Measurements from ENCODE around the gene TEX22. TPM values are rescaled to one million over a fixed set of nuclear protein-coding genes. Genes with fewer than 3 reads are reported as not detected.

TEX22 gene
- total RNA-seq, 1 donor from 2014 or later = 4.9 TPM

GRCh38 chr14:105378873-105379685 is 19.3 kb upstream of the TEX22 start:
- no peak overlapping the region for H3K27ac Mint-ChIP-seq (ENCODE audit: unreplicated experiment)

DNA sequence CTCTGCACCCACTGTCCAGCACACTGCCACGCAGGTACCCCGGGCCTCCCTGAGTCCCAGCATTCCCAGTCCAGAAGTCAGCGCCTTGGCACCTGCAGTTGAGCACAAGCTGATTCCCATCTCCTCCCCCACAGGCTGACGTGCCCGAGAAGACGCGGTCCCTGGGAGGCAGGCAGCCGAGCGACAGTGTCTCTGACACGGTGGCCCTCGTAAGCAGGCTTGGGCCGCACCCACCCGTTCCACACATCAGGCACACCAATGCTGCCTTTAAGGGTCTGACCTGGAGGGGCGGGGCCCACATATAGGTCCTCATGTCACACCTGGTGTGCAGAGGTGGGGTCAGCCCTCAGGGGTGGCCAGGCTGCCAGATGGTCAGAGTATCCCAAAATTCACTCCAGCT is 18.4 kb upstream of the TEX22 start:
- peaks cover 6% of the 10 kb centered on the region for H3K36me3 Mint-ChIP-seq (ENCODE audit: unreplicated experiment)
- no peaks in the 10 kb centered on the region for H3K27me3 Mint-ChIP-seq (ENCODE audit: unreplicated experiment)
- no peak overlapping the region for H3K27ac Mint-ChIP-seq (ENCODE audit: unreplicated experiment)
- DNase-seq (ENCODE audit: extremely low spot score, unreplicated experiment) = no peak
- no peak overlapping the region for H3K4me3 Mint-ChIP-seq (ENCODE audit: unreplicated experiment)
- no peaks in the 10 kb centered on the region for H3K4me1 Mint-ChIP-seq (ENCODE audit: unreplicated experiment)
- TF ChIP-seq CTCF (IDR thresholded peaks at IDR 0.05) = no peak
- no peaks in the 10 kb centered on the region for H3K9me3 Mint-ChIP-seq (ENCODE audit: unreplicated experiment)

More at GRCh38 chr14:105378873-105379685, 19.3 kb upstream of the TEX22 start:
- no peak overlapping the region for H3K4me3 Mint-ChIP-seq (ENCODE audit: unreplicated experiment)
- no peaks in the 10 kb centered on the region for H3K9me3 Mint-ChIP-seq (ENCODE audit: unreplicated experiment)
- no peaks in the 10 kb centered on the region for H3K4me1 Mint-ChIP-seq (ENCODE audit: unreplicated experiment)
- no peak for DNase-seq (ENCODE audit: extremely low spot score, unreplicated experiment)
- peaks cover 6% of the 10 kb centered on the region for H3K36me3 Mint-ChIP-seq (ENCODE audit: unreplicated experiment)
- no peaks in the 10 kb centered on the region for H3K27me3 Mint-ChIP-seq (ENCODE audit: unreplicated experiment)
- TF ChIP-seq CTCF (IDR thresholded peaks at IDR 0.05) = no peak

- no peak for TF ChIP-seq CTCF (IDR thresholded peaks at IDR 0.05)
- Mint-ChIP-seq H3K27ac (ENCODE audit: unreplicated experiment) (no peak overlapping the region), H3K4me1 (ENCODE audit: unreplicated experiment) (no peaks in the 10 kb centered on the region), H3K4me3 (ENCODE audit: unreplicated experiment) (no peak overlapping the region), H3K9me3 (ENCODE audit: unreplicated experiment) (no peaks in the 10 kb centered on the region), H3K27me3 (ENCODE audit: unreplicated experiment) (no peaks in the 10 kb centered on the region), H3K36me3 (ENCODE audit: unreplicated experiment) (peaks cover 6% of the 10 kb centered on the region)
- no peak for DNase-seq (ENCODE audit: extremely low spot score, unreplicated experiment)
Measured at GRCh38 chr14:105380756-105381155, 17.6 kb upstream of the TEX22 start.

GRCh38 chr14:105381446-105382342 is 16.6 kb upstream of the TEX22 start:
- no peak for DNase-seq (ENCODE audit: extremely low spot score, unreplicated experiment)
- H3K4me3 Mint-ChIP-seq (ENCODE audit: unreplicated experiment) = no peak overlapping the region
- H3K27me3 Mint-ChIP-seq (ENCODE audit: unreplicated experiment) = no peaks in the 10 kb centered on the region
- H3K4me1 Mint-ChIP-seq (ENCODE audit: unreplicated experiment) = no peaks in the 10 kb centered on the region
- H3K36me3 Mint-ChIP-seq (ENCODE audit: unreplicated experiment) = peaks cover 6% of the 10 kb centered on the region
- H3K27ac Mint-ChIP-seq (ENCODE audit: unreplicated experiment) = no peak overlapping the region
- TF ChIP-seq CTCF (IDR thresholded peaks at IDR 0.05) = no peak
- H3K9me3 Mint-ChIP-seq (ENCODE audit: unreplicated experiment) = no peaks in the 10 kb centered on the region
